GM19240 (cell line): ENCODE data around the gene UCN3.

ENCODE experiments used
- DNase-seq: peaks from one replicate; pipeline ENCODE4 v3.0.0; 2011; ENCODE audit warnings: low spot score; ENCODE audit not compliant: insufficient read length

UCN3 gene, protein sequence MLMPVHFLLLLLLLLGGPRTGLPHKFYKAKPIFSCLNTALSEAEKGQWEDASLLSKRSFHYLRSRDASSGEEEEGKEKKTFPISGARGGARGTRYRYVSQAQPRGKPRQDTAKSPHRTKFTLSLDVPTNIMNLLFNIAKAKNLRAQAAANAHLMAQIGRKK

DNA sequence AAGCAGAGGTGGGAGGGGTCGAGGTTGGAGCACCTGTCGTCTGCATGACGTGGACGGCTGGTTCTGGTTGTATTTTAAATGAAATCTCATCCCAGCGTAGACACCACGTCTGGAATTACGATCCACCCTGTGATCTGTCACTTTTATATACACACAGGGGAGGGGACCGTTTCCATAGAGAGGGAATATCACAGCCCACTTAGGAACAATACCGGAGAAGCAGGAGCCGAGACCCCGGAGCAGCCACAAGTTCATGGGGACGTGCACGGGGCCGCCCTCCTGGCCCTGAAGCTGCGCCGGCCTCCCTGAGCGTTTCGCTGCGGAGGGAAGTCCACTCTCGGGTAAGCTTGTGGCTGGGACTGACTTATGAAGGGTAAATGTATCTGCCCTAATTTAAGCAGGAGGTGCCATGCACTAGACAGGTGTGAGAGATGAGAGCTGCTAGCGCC lies at the start of gene UCN3:
Gene UCN3, plus strand, starts transcription at position 77 of the 449 bp plus-strand sequence. CDS start 8,755 bp downstream, outside the sequence.
- no peak for DNase-seq

DNA sequence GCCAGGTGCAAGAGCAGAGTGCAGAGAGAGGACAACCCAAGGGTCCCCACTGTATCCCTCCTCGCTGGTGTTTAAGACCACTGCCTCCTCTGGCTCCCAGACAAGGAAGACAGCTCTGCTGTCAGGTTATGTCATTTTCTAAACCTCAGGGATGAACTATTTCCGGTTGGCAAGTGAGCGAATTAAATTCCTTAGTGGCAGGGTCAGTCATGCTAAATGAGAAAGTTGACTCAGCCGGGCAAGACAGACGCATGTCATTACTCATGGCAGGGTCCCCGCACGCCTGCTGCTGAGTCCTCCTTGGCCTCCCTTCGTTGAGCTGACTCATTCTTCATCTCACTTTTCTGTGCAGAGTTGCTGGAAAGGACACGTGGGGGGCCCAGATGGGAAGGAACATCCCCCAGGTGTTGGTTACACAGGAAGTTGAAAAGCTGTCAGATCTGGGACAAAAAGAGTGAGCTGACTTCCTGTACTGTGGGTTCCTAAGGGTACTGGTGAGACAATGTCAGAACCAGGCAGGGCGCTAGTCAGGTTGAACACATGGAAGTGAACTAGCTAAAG lies 47.1 kb upstream of the UCN3 start:
- no peak for DNase-seq

GRCh38 chr10:5318148-5318547 lies 46.6 kb upstream of the UCN3 start:
- no peak for DNase-seq

DNA sequence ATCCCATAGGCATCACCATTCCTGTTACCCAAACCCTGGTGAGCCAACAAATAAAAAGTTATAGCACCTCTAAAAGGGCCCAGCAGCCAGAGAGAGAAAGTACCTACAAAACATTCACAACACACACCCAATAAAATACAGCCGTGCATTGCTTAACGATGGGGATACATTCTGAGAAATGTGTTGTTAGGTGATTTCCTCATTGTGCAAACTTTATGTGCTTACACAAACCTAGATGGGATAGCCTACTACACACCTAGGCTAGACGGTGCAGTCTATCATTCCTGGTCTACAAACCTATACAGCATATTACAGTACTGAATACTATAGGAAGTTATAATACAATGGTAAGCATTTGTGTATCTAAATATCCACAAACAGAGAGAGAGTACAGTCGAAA lies 44.9 kb upstream of the UCN3 start:
- DNase-seq: no peak

GRCh38 chr10:5321273-5321672 lies 43.5 kb upstream of the UCN3 start:
- DNase-seq: no peak

GRCh38 chr10:5323446-5323845 lies 41.3 kb upstream of the UCN3 start:
- DNase-seq: no peak

DNA sequence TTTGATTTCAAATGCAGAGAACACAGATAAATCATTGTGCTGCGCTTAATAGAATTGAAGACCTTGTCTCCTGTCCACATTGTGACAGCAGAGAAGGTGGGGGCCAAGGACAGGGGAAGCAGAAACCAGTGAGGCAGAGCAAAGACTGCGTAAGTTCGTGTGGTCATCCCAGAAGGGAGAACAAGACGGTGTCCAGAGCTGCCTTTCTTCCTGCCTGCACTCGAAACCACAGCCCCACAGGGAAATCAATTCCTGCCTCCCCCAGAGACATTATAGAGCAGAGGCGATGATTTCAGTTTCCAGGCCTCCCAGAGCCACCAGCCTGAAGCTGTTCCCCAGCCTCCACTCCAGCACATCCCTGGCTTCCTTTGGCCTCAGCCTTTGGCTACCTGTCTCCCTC lies 39.7 kb upstream of the UCN3 start:
- DNase-seq: no peak

DNA sequence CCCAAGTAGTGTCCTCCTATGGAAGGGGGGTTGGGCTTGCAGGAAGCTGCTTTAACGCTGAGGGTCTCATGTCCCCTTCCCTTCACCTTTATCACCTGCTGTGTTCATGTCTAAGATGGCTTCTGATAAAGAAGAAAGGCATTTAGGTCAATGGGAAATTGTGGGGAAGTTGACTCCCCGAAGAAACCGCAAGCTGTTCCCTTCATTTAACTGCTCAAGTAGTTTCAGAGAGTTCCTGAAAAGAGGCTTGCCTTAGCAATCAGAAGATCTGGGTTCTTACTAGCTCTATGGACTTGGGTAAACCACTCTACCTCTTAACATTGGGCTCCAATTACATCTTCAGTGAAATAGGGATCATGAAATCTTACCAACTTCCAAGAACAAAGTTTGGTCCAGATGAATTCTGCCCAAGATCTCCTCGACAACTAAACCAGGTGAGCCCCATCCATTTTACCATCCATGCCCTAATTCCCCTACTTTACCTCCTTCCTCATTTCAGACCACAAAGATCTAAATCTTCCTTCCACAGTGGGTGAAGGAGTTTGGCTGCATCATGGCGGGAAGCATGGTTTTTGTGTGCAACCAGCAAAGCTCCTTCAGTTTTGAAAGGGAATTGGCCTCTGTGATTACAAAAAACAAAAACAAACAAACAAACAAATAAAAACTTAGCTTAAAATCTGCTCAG lies 30.4 kb upstream of the UCN3 start:
- no peak for DNase-seq

DNA sequence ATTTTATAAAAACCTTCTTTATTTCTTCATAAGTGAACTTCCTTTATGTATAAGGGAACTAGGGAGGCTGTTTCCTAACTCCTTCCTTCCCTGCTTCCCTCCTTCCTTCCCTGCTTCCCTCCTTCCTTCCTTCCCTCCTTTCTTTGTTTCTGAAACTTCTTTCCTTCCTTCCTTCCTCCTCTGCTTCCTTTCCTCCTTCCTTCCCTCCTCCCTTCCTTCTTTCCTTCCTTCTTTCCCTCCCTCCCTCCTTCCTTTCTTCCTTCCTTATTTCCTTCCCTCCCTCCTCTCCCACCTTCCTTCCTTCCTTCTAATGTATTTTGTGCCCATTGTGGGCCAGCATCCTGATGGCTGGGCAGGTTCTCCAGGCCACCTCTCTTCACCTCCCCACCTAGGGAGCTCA lies 26.8 kb upstream of the UCN3 start:
- no peak for DNase-seq

- no peak for DNase-seq
Measured at GRCh38 chr10:5343092-5343491, 21.7 kb upstream of the UCN3 start.

DNA sequence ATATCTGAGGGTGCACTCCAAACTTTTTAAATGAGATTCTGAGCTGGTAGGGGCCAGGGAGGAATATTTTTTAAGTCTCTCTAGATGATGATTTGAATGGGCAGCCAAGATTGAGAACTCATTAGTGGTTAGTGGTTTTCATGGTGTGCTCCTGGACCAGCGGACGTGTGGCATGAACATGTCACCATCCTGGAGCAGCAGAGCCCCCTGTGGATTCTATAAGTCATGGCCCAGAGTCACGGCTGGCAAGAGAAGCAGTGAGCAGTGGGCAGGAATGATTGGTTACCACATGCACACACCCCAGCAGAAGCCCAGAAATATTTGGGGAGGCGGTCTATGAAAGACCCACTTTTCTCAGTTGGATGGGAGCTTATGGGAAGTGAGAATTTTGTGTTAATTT lies 21.2 kb upstream of the UCN3 start:
- no peak for DNase-seq

DNA sequence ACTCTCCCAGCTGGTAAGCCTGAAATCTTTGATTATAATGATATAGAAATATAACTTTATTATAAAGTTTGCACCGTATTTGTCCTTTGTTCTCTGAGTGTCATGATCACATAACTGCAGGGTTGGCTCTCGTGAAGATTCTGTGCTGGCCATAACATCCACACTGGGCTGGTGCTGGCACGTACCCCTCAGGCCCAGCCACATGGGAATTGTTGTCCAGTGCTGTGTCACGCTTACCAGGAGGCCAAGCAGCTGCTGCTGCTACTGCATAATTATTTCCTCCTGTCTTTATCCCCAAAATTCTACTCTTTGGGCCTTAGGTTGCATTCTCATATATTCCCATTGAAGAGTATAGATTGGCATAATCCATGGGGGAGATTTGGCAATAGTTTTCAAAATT lies 20.8 kb upstream of the UCN3 start:
- DNase-seq: no peak

GRCh38 chr10:5344746-5345145 lies 20.0 kb upstream of the UCN3 start:
- DNase-seq: no peak

- no peak for DNase-seq
Measured at GRCh38 chr10:5346881-5347280, 17.9 kb upstream of the UCN3 start.

DNA sequence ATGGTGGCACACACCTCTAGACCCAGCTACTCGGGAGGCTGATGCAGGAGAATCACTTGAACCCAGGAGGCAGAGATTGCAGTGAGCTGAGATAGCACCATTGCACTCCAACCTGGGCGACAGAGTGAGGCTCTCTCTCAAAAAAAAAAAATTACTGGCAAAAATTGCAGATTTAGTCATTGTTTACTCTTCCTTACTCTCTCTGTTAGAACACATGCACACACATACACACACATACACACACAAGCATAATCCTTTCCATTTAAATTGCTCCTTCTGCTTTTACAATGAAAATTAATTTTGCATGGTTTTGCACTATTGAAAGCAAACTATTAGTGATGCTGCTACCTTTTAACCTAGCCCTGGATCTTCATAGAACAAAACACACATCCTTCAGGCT lies 15.4 kb upstream of the UCN3 start:
- no peak for DNase-seq

DNA sequence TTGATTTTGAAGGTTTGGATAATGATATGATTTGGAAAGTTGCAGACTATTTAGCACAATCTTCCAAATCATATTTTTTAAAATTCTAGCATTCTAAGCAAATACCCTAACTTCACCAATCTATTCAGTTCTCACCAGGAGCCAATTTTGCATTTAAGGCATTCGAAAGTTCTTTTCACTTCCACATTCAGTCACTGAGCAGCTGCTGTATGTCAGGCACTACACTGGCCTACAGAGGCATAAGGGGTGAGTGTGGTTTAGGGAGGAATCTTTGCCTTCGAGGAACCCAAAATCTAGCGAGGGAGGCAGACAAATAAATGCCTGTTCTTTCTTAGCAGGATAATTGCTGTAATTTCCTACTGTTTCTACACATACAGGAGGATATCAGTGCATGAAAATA lies 10.7 kb upstream of the UCN3 start:
- DNase-seq: no peak

- DNase-seq: no peak
Measured at GRCh38 chr10:5355594-5356301, 9.0 kb upstream of the UCN3 start.

DNA sequence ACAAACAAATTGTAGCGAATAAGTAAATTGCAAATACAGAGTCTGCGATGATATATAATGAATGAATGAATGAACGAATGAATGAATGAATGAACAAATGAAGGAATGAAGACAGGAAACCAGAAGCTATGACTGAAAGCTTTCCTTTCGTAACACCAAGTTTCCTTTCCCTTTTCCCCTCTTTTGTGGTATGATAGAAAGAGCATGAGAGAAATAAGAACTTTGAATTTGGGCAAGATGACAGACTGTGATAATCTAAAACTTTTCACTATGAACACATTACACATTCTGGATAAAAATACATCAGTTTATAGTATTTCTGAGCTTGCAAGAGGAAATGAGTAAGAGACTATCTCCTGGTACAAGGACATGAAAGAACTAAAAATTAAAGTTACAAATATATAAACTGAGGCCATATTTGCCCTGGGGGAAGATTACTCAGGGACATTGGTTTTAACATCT lies 8.4 kb upstream of the UCN3 start:
- no peak for DNase-seq

- DNase-seq: no peak
Measured at GRCh38 chr10:5360318-5360915, 4.3 kb upstream of the UCN3 start.

DNA sequence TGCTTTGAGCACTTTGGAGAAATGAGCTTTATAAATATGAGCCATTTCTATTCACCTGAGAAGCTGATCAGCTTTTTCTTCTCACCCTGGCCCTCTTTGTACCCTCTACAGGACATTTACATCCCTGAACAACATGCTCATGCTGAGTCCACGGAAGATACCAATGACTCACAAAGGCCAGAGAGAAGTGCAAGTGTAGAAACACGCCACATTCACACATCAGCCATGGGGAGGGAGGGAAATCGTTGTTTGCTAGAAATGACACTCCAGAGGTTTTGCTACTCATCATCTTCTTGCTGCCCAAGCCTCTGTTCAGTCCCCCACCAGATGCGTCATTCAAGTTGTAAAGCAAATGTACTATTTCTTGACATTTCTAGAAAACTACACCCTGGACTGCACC lies 2.8 kb upstream of the UCN3 start:
- DNase-seq: no peak

DNA sequence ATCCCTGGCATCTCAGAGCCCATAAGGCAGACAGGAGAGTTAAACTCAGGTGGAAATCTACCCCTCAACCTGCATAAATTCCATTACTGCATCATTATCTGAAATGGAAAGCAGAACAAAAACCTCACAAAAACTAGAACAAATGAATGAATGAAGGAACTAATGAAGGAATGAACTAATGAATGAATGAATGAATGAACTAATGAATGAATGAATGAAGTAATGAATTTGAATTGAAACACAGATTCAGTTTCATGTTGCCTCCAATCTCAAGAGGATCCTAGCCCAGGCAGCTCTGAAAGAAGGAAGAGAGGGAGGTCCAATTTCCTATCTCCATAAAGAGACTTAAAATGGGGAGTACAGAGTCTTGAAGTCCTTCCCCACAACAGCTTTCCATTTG lies 1.9 kb upstream of the UCN3 start:
- DNase-seq: no peak

DNA sequence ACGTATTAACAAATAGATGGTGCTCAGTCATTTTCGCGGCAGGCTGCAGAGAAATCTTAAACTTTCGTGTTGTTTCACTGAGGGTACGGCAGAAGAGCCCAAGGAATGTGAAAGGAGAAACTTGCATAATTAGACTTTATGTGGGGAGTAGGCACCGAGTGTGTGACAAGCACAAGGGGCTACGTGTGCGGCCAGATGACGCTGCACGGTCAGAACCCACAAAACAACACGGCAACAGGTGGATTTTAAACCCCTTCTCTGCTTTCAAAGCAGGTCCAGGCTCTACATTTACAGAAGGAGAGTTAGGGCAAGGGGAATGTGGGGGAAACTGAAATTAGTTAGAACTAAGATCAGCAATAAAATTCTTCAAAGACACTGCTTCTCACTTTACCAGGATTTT lies 392 bp upstream of the UCN3 start:
- DNase-seq: no peak
